Measurements from ENCODE around the gene ALOXE3.
"Not testable (repeated sequence)": the region's sequence is repeated elsewhere in the genome, so short reads cannot be mapped to it uniquely, and the experiment has no call there.

Gene ALOXE3

GRCh38 chr17:8069587-8069860, 48.8 kb downstream of the ALOXE3 start:
- no peak for DNase-seq (ENCODE audit: low spot score)

GRCh38 chr17:8068736-8069586, 49.4 kb downstream of the ALOXE3 start:
- DNase-seq (ENCODE audit: low spot score), result no peak

GRCh38 chr17:8067806-8068205, 50.5 kb downstream of the ALOXE3 start:
- DNase-seq (ENCODE audit: low spot score), result no peak

- DNase-seq (ENCODE audit: low spot score), result no peak
Measured at GRCh38 chr17:8066841-8067775, 51.2 kb downstream of the ALOXE3 start.

- DNase-seq (ENCODE audit: low spot score), result no peak
Measured at GRCh38 chr17:8064561-8065019, 53.7 kb downstream of the ALOXE3 start.

GRCh38 chr17:8063761-8064534, 54.4 kb downstream of the ALOXE3 start:
- no peak for DNase-seq (ENCODE audit: low spot score)

- no peak for DNase-seq (ENCODE audit: low spot score)
Measured at GRCh38 chr17:8062807-8063483, 55.4 kb downstream of the ALOXE3 start.

- DNase-seq (ENCODE audit: low spot score), result no peak
Measured at GRCh38 chr17:8062435-8062806, 55.9 kb downstream of the ALOXE3 start.

- DNase-seq (ENCODE audit: low spot score), result not testable (repeated sequence)
Measured at GRCh38 chr17:8061851-8062250, 56.5 kb downstream of the ALOXE3 start.

- peak; percentile 75 for DNase-seq (ENCODE audit: low spot score)
Measured at GRCh38 chr17:8060274-8060673, 58.0 kb downstream of the ALOXE3 start.

- DNase-seq (ENCODE audit: low spot score), result no peak
Measured at GRCh38 chr17:8059131-8059530, 59.2 kb downstream of the ALOXE3 start.

GRCh38 chr17:8057691-8058114, 60.6 kb downstream of the ALOXE3 start:
- DNase-seq (ENCODE audit: low spot score), result peak; percentile 88

GRCh38 chr17:8056976-8057625, 61.2 kb downstream of the ALOXE3 start:
- no peak for DNase-seq (ENCODE audit: low spot score)

GRCh38 chr17:8056232-8056975, 61.9 kb downstream of the ALOXE3 start:
- peak; percentile 79 for DNase-seq (ENCODE audit: low spot score)

- no peak for DNase-seq (ENCODE audit: low spot score)
Measured at GRCh38 chr17:8055851-8056231, 62.5 kb downstream of the ALOXE3 start.

GRCh38 chr17:8053600-8053999, 64.7 kb downstream of the ALOXE3 start:
- DNase-seq (ENCODE audit: low spot score), result no peak

- DNase-seq (ENCODE audit: low spot score), result no peak
Measured at GRCh38 chr17:8052256-8053252, 65.8 kb downstream of the ALOXE3 start.

- no peak for DNase-seq (ENCODE audit: low spot score)
Measured at GRCh38 chr17:8051831-8052230, 66.5 kb downstream of the ALOXE3 start.

GRCh38 chr17:8048736-8049135, 69.6 kb downstream of the ALOXE3 start:
- no peak for DNase-seq (ENCODE audit: low spot score)

Measured in SW480 (cell line).